H9 (cell line): ENCODE measurements around the gene GLIS2. TPM values are rescaled to one million over a fixed set of nuclear protein-coding genes. Genes with fewer than 3 reads are reported as not detected.
A peak's percentile ranks its signal among the peaks of the same experiment; 100 is the strongest.

ENCODE experiments used
- DNase-seq: peaks from one replicate; pipeline ENCODE4 v3.0.0-alpha.2; 2017
- H2AFZ ChIP-seq: one replicate; pipeline ENCODE4 v1.6.1; 2013; ENCODE audit warnings: mild to moderate bottlenecking, low read length, control low read depth, moderate library complexity
- H2AK5ac ChIP-seq: 2 replicates; pipeline ENCODE4 v1.6.1; 2013; ENCODE audit warnings: low read length, control low read depth, mixed read lengths; ENCODE audit not compliant: insufficient read length
- H2BK120ac ChIP-seq: one replicate; pipeline ENCODE4 v1.6.1; 2013; ENCODE audit warnings: low read depth, mild to moderate bottlenecking, low read length, control low read depth, inconsistent platforms; ENCODE audit not compliant: poor library complexity, severe bottlenecking
- H2BK12ac ChIP-seq: 2 replicates; pipeline ENCODE4 v1.6.1; 2013; ENCODE audit warnings: low read length, control low read depth, mixed read lengths, low read depth; ENCODE audit not compliant: insufficient read length
- H2BK15ac ChIP-seq: 2 replicates; pipeline ENCODE4 v1.6.1; 2013; ENCODE audit warnings: low read depth, low read length, control low read depth
- H2BK20ac ChIP-seq: one replicate; pipeline ENCODE4 v1.6.1; 2013; ENCODE audit warnings: low read depth, mild to moderate bottlenecking, low read length, control low read depth, inconsistent platforms; ENCODE audit not compliant: poor library complexity, severe bottlenecking
- H2BK5ac ChIP-seq: 2 replicates; pipeline ENCODE4 v1.6.1; 2013; ENCODE audit warnings: low read length, control low read depth, mixed read lengths; ENCODE audit not compliant: insufficient read length
- H3K14ac ChIP-seq: 2 replicates; pipeline ENCODE4 v1.6.1; 2013; ENCODE audit warnings: low read length, control low read depth; ENCODE audit not compliant: insufficient read depth
- H3K18ac ChIP-seq: 2 replicates; pipeline ENCODE4 v1.6.1; 2013; ENCODE audit warnings: low read depth, mild to moderate bottlenecking, mixed read lengths, low read length, control low read depth; ENCODE audit not compliant: insufficient read length
- H3K23ac ChIP-seq: 2 replicates; pipeline ENCODE4 v1.6.1; 2013; ENCODE audit warnings: low read length, control low read depth, mixed read lengths, low read depth; ENCODE audit not compliant: insufficient read length
- H3K23me2 ChIP-seq: 2 replicates; pipeline ENCODE4 v1.6.1; 2013; ENCODE audit warnings: low read depth, mild to moderate bottlenecking, mixed read lengths, low read length, control low read depth; ENCODE audit not compliant: insufficient read length, poor library complexity, severe bottlenecking
- H3K27ac ChIP-seq: 2 replicates; pipeline ENCODE4 v1.5.1; 2013; ENCODE audit warnings: low read length, control low read depth, mixed read lengths, low read depth; ENCODE audit not compliant: insufficient read length
- H3K27me3 ChIP-seq: 2 replicates; pipeline ENCODE4 v1.6.1; 2013; ENCODE audit warnings: low read length, control low read depth, inconsistent platforms; ENCODE audit not compliant: insufficient read depth
- H3K4ac ChIP-seq: 2 replicates; pipeline ENCODE4 v1.6.1; 2013; ENCODE audit warnings: low read depth, mild to moderate bottlenecking, control low read depth, inconsistent platforms, low read length, moderate library complexity
- H3K4me1 ChIP-seq: 2 replicates; pipeline ENCODE4 v1.6.1; 2013; ENCODE audit warnings: low read length, control low read depth, inconsistent platforms; ENCODE audit not compliant: insufficient read depth
- H3K4me2 ChIP-seq: 2 replicates; pipeline ENCODE4 v1.6.1; 2013; ENCODE audit warnings: low read length, control low read depth, mixed read lengths; ENCODE audit not compliant: insufficient read length, insufficient read depth
- H3K56ac ChIP-seq: 2 replicates; pipeline ENCODE4 v1.6.1; 2013; ENCODE audit warnings: low read depth, mild to moderate bottlenecking, mixed read lengths, low read length, control low read depth; ENCODE audit not compliant: insufficient read length
- H3K79me1 ChIP-seq: 2 replicates; pipeline ENCODE4 v1.6.1; 2013; ENCODE audit warnings: low read depth, mild to moderate bottlenecking, moderate library complexity, low read length, control low read depth, inconsistent platforms; ENCODE audit not compliant: insufficient read depth, poor library complexity, severe bottlenecking
- H3K79me2 ChIP-seq: 2 replicates; pipeline ENCODE4 v1.6.1; 2013; ENCODE audit warnings: low read length, control low read depth, inconsistent platforms; ENCODE audit not compliant: insufficient read depth
- H3K9ac ChIP-seq: 2 replicates; pipeline ENCODE4 v1.6.1; 2013; ENCODE audit warnings: low read length, control low read depth, mixed read lengths; ENCODE audit not compliant: insufficient read length; ENCODE audit errors: extremely low read depth
- H3K9me3 ChIP-seq: one replicate; pipeline ENCODE4 v1.6.1; 2013; ENCODE audit warnings: low read depth, low read length, inconsistent platforms; ENCODE audit not compliant: control insufficient read depth
- H3T11ph ChIP-seq: one replicate; pipeline ENCODE4 v1.6.1; 2013; ENCODE audit warnings: mild to moderate bottlenecking, low read length, control low read depth, inconsistent platforms
- H4K20me1 ChIP-seq: one replicate; pipeline ENCODE4 v1.6.1; 2013; ENCODE audit not compliant: control insufficient read depth, insufficient read length, insufficient read depth
- H4K5ac ChIP-seq: 2 replicates; pipeline ENCODE4 v1.6.1; 2013; ENCODE audit warnings: low read depth, mild to moderate bottlenecking, mixed read lengths, low read length, control low read depth; ENCODE audit not compliant: insufficient read length
- H4K8ac ChIP-seq: replicated peaks from 2 replicates; pipeline ENCODE4 v1.6.1; 2013; ENCODE audit warnings: low read length, control low read depth, mixed read lengths, low read depth; ENCODE audit not compliant: insufficient read length
- H4K91ac ChIP-seq: 2 replicates; pipeline ENCODE4 v1.6.1; 2013; ENCODE audit warnings: low read depth, mild to moderate bottlenecking, moderate library complexity, mixed read lengths, low read length, control low read depth; ENCODE audit not compliant: insufficient read length
- H3K27ac Mint-ChIP-seq, 3 experiments: 2 replicates in 2 of 3; 3 replicates in 1 of 3; pipeline ENCODE4 v1.8.0; 2020 to 2021; ENCODE audit warnings: mixed read lengths in 3 of 3, mild to moderate bottlenecking in 1 of 3, moderate library complexity in 1 of 3
- H3K27me3 Mint-ChIP-seq: 2 replicates; pipeline ENCODE4 v1.8.0; 2021; ENCODE audit warnings: low read depth, mild to moderate bottlenecking, moderate library complexity, mixed read lengths
- H3K36me3 Mint-ChIP-seq, 3 experiments: 2 replicates in 2 of 3; 3 replicates in 1 of 3; pipeline ENCODE4 v1.8.0; 2020 to 2021; ENCODE audit warnings: low read depth in 3 of 3, mixed read lengths in 3 of 3; ENCODE audit not compliant: insufficient read depth in 1 of 3
- H3K4me1 Mint-ChIP-seq, 2 experiments: 2 replicates each; pipeline ENCODE4 v1.8.0; 2020; ENCODE audit warnings: mixed read lengths in 2 of 2
- H3K4me3 Mint-ChIP-seq, 2 experiments: 2 replicates in 1 of 2; 3 replicates in 1 of 2; pipeline ENCODE4 v1.8.0; 2020 to 2021; ENCODE audit warnings: mild to moderate bottlenecking in 2 of 2, mixed read lengths in 2 of 2, moderate library complexity in 1 of 2
- H3K9me3 Mint-ChIP-seq, 2 experiments: 2 replicates in 1 of 2; 3 replicates in 1 of 2; pipeline ENCODE4 v1.8.0; 2020; ENCODE audit warnings: mild to moderate bottlenecking in 2 of 2, mixed read lengths in 2 of 2, moderate library complexity in 1 of 2
- CTCF ChIP-seq: fragments of 200-600 bp; sonication (generic); conservative IDR thresholded peaks from 3 replicates; pipeline ENCODE4 v1.8.0; 2021; ENCODE audit warnings: antibody characterized with exemption, mild to moderate bottlenecking
- WGBS: extraction: QIAGEN DNeasy Blood & Tissue Kit; methylation state at CpG from one replicate; pipeline ENCODE4 v1.1.7; 2013; ENCODE audit warnings: missing lambda C conversion rate, low lambda C conversion rate, mixed read lengths; ENCODE audit not compliant: insufficient read length; ENCODE audit errors: extremely low coverage; 5-methylcytosine and 5-hydroxymethylcytosine counted together
- total RNA-seq: library from RNA; stranded (reverse); gene quantifications from 2 replicates; pipeline ENCODE4 v1.2.1, GENCODE V29; 2021

Gene GLIS2
- total RNA-seq, 1 experiment from 2014 or later, result 14.3 TPM

GRCh38 chr16:4383591-4384444 is 68.0 kb downstream of the GLIS2 start:
- Histone ChIP-seq H4K20me1 (no peaks in the 10 kb centered on the region), H3K4me2 (no peak overlapping the region), H3K79me2 (no peaks in the 10 kb centered on the region), H2BK120ac (no peak overlapping the region), H3K23me2 (no peaks in the 10 kb centered on the region), H3K4me1 (no peaks in the 10 kb centered on the region; the same call in 1 of the 2 replicates), H2BK20ac (no peak overlapping the region), H3K27ac (no peak overlapping the region), H3K9me3 (no peaks in the 10 kb centered on the region), H2BK12ac (no peak overlapping the region), H2AK5ac (no peak overlapping the region), H3K23ac (no peak overlapping the region), H3K27me3 (no peaks in the 10 kb centered on the region), H3K14ac (no peak overlapping the region; the same call in 1 of the 2 replicates), H4K91ac (no peak overlapping the region), H4K8ac (no peak overlapping the region), H3K79me1 (no peaks in the 10 kb centered on the region), H4K5ac (no peak overlapping the region), H3K4ac (no peak overlapping the region), H3K18ac (no peak overlapping the region), H2BK5ac (no peak overlapping the region), H3K9ac (no peak overlapping the region), H3T11ph (no peak overlapping the region), H3K56ac (no peak overlapping the region), H2AFZ (no peak overlapping the region), H2BK15ac (no peak overlapping the region)
- WGBS, result no CpG with 5 or more reads among the region's 12 CpGs
- Mint-ChIP-seq H3K4me1 (peaks cover 3 to 15% of the 10 kb centered on the region in 2 experiments), H3K36me3 (peaks cover 0 to 3% (median 2%) of the 10 kb centered on the region in 3 experiments; a peak in 4 of 7 replicates), H3K4me3 (no peak overlapping the region), H3K9me3 (no peaks in the 10 kb centered on the region), H3K27ac (peak overlapping the region in 1 of 3 experiments; percentile 40; a peak in 2 of 7 replicates), H3K27me3 (no peaks in the 10 kb centered on the region)
- DNase-seq, result no peak
- TF ChIP-seq CTCF, result no peak
